PFSK-1 (cell line): ENCODE data around the gene EPO.

Experiments used
- FOXP2 ChIP-seq: optimal IDR thresholded peaks from 2 replicates; pipeline ENCODE3; 2011; ENCODE audit warnings: borderline replicate concordance, control low read depth, inconsistent platforms; ENCODE audit not compliant: insufficient read depth; ENCODE audit errors: extremely low read length, extremely low read depth
- POLR2AphosphoS5 ChIP-seq: IDR thresholded peaks from 2 replicates; pipeline ENCODE4 v1.6.1; 2012; ENCODE audit warnings: low read depth, mild to moderate bottlenecking, control low read depth, low read length, moderate library complexity
- REST ChIP-seq, 2 experiments: IDR thresholded peaks; 2 replicates each; pipeline versions ENCODE4 v1.6.1 to v1.8.0; 2011 to 2012; ENCODE audit warnings: low read depth in 2 of 2, low read length in 2 of 2, control low read depth in 1 of 2, inconsistent platforms in 1 of 2, mild to moderate bottlenecking in 1 of 2, moderate library complexity in 1 of 2; ENCODE audit not compliant: insufficient read depth in 1 of 2
- SIN3A ChIP-seq: IDR thresholded peaks from 2 replicates; pipeline ENCODE4 v1.6.1; 2012; ENCODE audit warnings: mild to moderate bottlenecking, low read length, moderate library complexity, borderline replicate concordance; ENCODE audit not compliant: insufficient read depth
- TAF1 ChIP-seq: IDR thresholded peaks from 2 replicates; pipeline ENCODE4 v1.6.1; 2012; ENCODE audit warnings: low read length, control low read depth, borderline replicate concordance; ENCODE audit not compliant: insufficient read depth

The EPO gene

GRCh38 chr7:100768784-100769183 is 48.5 kb downstream of the EPO start:
- TF ChIP-seq SIN3A, result no peak
- no peak for TF ChIP-seq POLR2AphosphoS5
- TF ChIP-seq REST (IDR thresholded peaks at IDR 0.05; ENCODE audit: insufficient read depth in 1 of 2, low read depth in 2 of 2, low read length in 2 of 2), result no peak
- no peak for TF ChIP-seq FOXP2
- TF ChIP-seq TAF1, result no peak
